ENCODE data around the gene RUFY4.

RUFY4 gene, protein sequence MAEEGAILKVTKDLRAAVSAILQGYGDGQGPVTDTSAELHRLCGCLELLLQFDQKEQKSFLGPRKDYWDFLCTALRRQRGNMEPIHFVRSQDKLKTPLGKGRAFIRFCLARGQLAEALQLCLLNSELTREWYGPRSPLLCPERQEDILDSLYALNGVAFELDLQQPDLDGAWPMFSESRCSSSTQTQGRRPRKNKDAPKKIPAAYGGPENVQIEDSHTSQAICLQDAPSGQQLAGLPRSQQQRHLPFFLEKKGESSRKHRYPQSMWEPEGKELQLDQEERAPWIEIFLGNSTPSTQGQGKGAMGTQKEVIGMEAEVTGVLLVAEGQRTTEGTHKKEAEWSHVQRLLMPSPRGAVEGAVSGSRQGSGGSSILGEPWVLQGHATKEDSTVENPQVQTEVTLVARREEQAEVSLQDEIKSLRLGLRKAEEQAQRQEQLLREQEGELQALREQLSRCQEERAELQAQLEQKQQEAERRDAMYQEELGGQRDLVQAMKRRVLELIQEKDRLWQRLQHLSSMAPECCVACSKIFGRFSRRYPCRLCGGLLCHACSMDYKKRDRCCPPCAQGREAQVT

DNA sequence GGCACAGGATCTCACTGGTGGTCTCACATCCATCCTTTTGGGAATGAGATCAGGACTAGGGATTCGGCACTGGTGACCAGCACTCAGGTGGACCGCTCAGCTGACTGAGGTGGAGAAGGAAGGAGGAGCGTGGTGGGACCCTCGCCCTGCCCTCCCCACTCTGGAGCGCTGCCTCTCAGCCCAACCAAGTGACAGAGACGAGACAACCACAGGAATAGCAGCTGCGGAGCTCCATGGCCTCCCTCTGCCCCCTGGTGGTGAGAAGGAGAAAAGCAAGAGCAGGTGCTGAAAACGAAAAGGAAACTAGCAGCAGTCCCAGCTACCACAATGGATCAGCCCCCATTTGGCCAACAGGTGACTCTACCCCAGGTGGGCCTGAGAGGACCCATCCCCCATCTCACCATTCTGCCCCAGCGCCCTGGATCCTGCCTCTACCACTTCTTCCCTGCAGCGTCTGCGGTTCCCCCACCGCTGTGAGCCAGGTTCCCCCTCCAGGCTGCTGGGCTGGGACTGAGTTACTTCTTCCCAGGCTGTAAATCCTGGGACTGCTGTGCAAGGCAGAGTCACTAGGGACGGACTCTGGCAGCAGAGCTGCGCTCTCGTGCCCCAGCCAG, at the start of gene RUFY4:
RUFY4 (plus strand) TSS at position 533 of the 614 bp plus-strand sequence. CDS start 1,353 bp downstream, outside the sequence.
- peak; percentile 36 to 62 for DNase-seq

DNA sequence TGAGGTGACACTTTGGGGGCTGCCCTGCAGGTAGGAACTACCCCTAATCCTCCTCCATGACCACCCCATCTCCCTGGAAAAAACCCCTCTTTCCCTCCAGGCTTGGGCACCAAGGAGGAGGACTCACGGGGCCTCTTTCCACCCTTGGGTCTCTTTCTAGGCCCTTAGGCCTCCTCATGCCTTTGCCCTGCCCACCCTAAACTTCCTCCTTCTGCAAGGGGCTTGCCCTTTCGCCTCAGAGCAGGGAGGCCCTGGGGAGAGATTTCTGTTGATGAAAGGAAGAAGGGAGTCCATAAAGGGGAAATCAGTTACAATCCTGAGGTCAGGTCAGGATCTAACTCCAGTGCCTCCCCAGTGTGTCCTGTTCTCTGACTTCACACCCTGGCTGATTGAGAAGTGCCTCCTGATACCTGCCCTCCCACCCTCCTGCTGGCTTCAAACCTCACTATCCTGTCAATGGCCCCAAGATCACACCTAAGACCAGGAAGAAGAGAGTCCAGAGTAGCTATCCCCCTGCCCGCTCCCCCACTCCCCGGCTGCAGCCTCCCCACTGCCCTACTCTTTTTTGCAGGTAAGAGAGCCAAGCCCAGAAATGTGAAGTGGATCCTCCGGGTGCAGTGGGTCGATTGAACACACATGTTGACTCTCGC, 49.5 kb upstream of the RUFY4 start:
- DNase-seq: no peak

DNA sequence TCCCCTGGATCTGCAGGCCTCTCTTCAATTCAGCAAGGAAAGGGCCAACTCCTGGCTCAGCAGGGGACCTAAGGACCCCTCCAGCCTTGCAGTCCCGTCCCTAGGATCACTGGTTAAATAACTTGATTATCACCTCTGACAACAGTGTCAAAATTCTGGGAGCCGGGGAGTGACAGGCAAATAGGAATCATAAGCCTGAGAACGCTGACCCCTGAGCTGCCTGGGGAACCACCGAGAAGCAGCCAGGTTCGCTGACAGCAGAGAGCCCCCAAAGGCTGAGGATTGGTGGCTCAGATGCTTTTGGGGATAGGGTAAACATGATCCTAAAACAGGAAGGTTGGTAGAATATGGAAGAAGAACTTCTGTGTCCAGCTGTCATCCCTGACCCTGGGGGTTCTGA, 48.8 kb upstream of the RUFY4 start:
- DNase-seq: no peak

- no peak for DNase-seq
Observed at GRCh38 chr2:218020966-218021535, 48.0 kb upstream of the RUFY4 start.

GRCh38 chr2:218021536-218022071, 47.4 kb upstream of the RUFY4 start:
- no peak for DNase-seq

GRCh38 chr2:218022131-218022850, 46.8 kb upstream of the RUFY4 start:
- DNase-seq: peak in 1 of 2 experiments; percentile 10

GRCh38 chr2:218022851-218023530, 46.1 kb upstream of the RUFY4 start:
- DNase-seq: no peak

DNA sequence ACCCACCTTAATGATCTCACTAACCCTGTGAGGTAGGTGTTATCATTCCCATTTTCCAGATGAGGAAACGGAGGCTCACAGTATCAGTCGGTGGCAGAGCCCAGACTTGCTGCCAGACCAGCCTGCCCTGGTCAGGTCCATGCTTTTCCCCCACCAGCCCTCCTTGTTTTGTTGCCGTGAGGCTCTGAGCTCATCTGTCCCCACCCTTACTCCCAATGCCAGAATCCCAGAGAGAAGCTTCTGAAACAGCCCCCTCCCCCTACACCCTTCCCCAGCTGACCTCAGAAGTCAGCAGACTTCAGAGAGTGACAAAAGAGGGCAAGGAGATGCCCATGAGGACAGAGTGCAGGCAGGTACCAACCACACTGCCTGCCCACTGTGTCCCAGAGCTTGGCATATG, 45.4 kb upstream of the RUFY4 start:
- no peak for DNase-seq

- DNase-seq: no peak
Observed at GRCh38 chr2:218024336-218024735, 44.7 kb upstream of the RUFY4 start.

- no peak for DNase-seq
Observed at GRCh38 chr2:218024871-218025270, 44.2 kb upstream of the RUFY4 start.

GRCh38 chr2:218026244-218026643, 42.8 kb upstream of the RUFY4 start:
- DNase-seq: no peak

DNA sequence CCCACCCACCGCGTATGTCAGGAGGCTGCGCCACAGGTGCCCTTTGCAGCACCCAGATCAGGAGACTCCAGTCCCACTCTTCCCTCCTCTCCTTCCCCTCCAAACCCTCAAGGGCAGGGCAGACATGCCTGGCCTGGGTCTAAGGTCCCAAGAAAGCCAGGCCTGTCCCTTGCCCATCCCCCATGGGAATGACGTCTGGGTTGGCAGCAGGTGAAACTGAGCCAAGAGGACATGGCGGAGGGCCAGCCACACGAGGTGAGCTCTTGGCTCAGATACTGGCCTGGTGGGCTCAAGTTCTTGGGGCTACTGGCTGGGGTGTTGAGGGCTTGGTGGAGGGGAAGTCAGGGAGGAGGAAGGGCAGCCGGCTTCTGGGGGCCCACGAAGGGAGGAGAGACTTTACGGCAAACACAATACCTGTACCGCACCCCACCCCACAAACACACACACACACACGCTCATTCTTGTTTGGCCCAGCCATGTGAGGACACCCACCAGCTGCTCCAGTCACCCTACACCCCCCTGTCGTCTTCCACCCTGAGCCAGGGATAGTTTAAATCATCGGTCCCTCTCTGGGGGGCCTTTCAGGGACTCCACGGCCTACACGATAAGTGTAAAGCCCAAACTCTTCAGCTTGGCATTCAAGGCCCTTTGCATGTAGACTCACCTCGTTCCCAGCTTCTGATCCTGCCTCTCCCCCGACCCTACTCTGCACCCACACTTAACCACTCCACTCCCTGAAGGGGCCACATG, 42.2 kb upstream of the RUFY4 start:
- no peak for DNase-seq

GRCh38 chr2:218027426-218028188, 41.4 kb upstream of the RUFY4 start:
- no peak for DNase-seq

DNA sequence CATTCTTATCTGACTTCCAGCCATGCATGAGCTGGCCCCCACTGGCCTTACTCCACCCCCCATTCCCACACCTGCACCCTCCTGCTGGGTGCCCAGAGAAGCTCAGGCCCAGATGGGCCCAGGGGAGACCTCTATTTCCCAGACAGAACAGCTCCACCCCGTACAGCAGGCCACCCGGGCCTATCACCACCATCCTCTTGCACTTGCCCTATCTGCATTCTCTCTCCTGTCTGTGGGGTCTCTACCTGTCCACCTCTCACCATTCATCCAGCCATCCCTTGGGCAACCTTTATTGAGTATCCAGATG, 40.9 kb upstream of the RUFY4 start:
- no peak for DNase-seq

DNA sequence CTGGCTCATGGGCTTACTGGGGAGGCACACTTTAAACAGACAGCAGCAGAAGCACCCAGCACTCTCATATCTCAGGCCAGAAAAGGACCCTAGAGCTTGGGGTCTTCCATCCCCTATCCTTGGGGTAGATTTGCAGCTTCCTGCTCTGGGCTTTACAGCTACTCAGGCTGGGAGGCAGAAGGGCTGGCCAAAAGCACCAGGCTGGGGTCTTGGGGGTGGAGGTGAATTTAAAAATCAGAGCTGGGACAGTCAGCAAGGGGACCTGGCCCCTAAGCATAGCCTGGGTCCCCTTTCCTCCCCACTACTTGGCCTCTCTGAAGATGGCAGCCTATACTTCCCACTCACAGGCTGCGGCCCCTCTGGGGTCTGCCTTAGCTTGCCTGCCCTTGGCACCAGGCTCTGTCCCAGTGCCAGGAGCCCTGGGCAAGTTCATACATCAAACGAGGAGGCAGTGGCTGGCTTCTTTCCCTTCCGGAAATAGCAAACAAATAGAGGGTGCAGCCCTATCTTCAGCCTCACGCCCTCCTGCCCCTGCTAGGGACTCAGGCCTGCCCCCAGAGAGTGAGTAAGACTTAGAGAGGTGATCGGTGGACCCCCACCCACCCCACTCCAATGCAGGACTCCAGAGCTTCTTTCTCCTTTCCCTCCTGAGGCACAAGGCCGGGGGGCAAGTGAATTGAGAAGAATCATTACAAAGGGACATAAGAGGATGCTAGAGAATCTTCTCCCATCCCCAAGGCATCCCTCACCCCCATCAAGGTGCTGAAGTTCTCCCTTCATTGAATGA, 40.3 kb upstream of the RUFY4 start:
- DNase-seq: no peak

DNA sequence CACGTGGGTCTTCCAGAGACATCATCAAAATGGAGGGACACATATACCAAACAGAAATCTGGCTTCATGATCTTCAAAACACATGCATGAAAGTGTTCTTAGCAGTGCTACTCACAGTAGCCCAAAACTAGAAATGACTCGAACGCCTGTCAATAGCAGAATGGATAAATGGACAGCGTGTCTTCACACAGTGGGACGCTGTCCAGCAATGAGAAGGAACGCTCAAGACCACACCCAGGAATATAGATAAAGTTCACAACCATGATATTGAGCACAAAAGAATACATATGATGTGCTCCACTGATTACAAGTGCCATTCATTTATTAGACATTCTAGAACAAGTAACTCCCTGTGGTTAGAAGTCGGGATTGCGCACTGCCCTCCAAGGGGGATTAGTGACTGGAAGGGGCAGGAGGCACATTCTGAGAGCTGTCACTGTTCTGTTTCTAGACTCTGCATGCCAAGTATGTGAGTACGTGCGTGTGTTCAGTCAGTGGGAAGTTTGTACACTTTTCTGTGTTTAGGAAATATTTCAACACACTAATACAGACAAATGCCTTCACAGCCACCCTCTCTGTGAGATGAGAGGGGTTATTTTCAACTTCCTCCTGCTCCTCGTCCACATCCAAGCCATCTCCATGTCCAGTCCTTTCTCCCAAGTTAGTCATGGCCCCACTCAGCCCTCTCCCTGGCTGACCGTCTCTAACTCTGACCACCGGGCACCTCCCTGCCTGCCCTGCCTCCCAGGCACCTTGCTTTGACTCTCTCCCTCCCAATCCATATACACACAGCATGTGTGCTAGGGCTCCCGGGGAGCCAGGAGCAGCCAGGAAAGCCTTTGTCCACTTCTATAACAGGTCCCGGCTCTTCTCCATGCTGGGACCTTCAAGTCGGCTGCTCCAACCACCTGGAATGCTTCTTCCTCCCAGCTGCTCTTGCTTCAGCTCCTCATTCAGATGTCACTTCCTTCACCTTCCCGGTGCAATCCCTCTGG, 39.4 kb upstream of the RUFY4 start:
- no peak for DNase-seq

- DNase-seq: no peak
Observed at GRCh38 chr2:218030409-218031195, 38.5 kb upstream of the RUFY4 start.
